HG03558 (cell line): Measurements from ENCODE around the gene C15orf39.

Experiments used
- ATAC-seq: cut with Tn5 transposase; IDR thresholded peaks from one replicate; pipeline ENCODE4 v1.9.1; 2021; ENCODE audit warnings: moderate number of reproducible peaks; ENCODE audit not compliant: unreplicated experiment; ENCODE audit errors: extremely low read depth

C15orf39 gene

DNA sequence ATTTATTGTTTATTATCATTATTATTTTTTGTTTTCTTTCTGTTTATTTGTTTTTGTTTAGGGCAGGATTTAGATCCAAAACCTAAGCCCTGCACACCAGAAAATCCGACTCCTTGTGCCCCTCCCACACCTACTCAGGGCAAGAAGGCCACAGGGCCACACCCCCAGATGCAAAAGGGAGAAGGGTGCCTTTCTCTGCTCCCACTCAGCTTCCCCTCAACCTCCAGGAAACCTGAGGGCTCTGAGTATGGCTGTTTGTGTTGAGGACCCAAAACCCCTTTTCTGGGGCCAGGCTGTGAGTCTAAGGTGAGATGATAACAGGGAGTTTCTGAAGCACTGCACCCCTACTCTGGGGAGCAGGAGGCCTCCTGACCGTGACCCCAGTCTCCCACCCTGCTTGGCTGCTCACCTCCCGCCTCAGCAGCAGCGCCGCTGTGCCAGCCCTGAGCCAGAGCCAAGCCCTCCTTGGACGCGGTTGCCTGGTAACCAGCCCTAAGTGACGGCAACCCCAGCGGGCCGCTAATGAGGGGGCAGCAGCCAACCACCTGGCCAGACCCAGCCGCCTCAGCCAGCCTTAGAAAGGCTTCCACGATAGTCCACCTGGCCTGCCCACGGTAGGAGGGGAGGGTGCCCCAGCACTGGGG is 6.4 kb upstream of the C15orf39 start:
- ATAC-seq = no peak

DNA sequence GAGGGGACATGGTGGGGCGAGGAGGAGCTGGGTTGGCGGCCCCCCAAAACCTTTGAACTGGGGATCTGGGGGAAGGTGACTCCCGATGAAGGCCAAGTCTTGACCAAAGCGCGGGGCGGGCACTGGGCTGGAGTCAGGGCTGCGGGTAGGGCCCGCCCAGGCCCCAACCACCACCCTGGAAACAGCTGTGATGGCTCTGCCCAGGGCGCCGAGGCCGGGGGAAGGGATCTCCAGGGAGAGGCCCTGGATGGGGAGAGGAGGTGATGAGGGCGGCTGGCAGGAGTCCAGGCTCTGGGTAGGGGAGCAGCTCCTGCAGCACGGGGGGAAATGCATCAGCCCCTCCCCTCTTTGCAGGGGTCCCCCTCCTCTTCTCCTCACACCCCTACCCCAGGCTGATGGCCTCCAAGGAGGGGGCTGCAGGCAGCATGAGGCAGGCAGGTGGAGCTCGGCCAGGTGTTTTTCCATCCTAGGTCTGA is 5.9 kb upstream of the C15orf39 start:
- no peak for ATAC-seq

DNA sequence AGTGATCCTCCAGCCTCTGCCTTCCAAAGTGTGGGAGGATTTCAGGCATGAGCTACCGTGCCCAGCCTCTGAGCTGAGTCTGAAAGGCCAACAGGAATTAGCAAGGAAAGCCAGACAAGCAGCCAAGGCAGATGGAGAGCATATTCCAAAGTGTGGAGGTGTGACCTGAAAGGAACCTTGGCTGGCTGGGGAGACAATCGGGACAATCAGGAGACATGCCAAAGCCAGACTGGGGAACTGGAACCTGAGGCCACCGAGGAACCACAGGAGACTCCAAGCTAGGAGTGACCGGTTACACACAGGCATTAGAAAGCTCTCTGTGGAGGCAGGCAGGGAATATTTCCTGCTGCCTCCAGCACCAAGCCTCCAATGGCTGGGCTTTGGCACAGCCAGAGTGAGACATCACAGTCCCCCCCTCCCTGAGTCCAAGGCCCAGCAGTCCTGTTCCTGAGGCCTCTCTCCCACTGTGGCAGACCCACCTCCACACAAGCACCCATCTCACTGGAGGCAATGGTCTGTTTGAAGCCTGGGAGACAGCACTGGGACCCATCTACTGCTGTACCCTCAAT is 4.5 kb upstream of the C15orf39 start:
- ATAC-seq = no peak

DNA sequence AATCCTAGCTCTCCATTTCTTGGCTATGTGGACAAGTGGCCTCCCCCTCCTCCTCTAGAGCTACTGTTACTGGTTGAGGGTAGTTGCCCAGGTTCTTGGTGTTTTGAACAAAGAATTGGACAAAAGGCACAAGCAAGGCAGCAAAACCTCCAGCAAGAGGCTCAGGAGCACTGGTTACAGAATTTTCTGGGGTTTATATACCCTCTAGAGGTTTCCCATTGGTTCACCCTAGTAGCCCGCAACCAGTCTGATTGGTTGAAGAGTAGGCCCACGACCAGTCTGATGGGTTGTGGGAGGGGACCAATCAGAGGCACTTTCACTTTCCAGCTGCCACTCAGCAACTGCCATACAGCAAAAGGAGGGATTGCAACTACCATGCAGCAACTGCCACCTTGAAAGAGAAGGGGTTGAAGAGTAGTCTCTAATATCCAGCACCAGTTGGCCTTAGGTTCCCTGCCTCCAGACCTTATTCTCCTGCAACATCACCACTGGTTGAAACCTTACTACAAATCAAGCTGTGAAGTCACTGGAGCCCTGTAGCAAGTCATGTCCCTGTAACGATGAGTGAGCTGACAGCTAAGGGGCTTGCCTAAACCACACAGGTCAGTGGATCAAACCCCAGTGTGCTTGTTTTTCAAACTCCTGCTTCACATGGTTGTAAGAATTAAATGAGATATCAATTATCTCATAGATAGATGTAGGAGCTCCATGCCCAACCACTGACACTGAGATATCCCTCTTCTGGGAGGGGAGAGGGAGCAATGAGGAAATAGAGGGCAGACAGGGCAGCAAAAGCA is 2.9 kb upstream of the C15orf39 start:
- ATAC-seq = no peak

DNA sequence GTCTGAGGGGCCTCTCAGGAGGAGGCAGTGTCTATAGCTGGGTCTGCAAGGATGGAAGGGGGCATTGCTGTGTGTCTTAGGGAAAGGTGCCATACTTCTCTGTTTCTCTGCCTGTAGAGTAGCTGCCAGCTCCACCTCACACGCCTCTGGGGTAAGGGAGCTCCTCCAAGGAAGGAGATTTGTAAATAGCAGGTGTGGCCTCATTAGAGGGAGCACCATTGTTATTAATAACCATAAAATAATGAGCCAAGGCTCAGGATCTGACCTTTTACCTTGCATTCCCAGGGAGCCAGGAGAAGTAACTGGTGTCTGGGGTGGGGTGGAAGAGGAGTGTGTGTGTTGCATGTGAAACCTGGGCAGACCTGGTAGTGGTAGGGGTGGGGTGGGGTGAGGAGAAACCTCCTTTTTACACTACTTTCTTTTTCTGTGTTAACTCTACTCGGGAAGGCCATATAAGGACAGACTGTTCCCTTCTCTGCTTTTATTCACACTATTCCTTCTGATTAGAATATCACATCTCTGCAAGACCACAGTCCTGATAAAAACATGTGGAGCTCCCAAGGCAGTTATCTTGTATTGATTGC is 2.2 kb upstream of the C15orf39 start:
- no peak for ATAC-seq

DNA sequence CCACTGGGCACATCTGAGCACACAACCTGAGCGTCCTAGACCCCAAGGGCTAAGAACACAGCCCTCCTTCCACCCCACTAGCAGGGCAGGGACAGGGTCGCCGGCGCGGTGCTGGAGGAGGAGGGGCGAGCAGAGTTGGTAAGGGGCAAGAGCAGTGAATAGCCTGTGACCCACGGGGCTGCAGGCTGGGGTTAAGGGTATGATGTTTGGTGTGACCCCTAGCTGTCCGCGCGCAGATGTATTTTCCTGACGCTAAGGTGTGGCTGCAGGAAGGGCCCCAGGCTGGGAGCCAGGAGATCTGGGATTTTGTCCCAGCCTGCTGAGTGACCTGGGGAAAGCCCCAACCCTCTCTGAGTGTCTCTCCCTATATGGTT is 1.3 kb upstream of the C15orf39 start:
- no peak for ATAC-seq

DNA sequence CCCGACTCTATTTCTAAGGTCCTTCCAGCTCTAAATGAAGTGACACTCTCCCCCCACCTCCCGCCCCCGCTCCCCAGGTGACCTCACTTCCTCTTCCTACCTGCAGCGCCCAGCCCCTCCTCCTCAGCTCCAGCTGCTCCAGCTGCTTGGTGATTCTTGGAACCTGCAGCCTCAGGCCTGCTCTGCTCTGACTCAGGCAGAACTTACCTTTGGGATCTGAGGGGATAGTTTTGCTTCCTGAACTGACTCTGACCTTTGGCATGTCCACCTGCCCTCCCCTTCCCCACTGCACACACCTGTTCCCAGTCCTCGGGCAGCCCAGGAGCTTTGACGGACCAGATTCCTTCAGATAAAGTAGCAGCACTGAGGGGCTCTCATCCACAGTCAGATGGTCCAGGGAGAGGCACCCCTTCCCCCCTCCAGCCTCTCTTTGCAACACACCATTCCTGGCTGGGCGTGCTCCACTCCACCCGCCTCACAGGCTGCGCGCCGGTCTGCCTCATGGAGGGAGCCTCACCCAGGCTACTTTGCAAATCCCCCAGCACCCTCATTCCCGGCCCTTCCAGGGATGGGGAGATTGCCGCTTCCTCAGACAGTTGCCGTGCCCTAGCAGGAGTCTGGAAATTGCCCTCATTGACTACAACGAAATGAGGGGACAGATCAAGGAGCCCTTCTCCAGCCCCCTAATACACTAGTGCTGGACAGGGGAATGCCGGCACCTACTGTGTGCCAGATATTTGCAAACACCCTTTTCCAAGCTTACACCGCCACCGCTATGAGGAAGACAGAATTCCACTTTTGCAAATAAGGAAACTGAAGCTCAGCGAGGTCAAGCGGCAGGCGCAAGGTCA is 692 bp upstream of the C15orf39 start:
- no peak for ATAC-seq

DNA sequence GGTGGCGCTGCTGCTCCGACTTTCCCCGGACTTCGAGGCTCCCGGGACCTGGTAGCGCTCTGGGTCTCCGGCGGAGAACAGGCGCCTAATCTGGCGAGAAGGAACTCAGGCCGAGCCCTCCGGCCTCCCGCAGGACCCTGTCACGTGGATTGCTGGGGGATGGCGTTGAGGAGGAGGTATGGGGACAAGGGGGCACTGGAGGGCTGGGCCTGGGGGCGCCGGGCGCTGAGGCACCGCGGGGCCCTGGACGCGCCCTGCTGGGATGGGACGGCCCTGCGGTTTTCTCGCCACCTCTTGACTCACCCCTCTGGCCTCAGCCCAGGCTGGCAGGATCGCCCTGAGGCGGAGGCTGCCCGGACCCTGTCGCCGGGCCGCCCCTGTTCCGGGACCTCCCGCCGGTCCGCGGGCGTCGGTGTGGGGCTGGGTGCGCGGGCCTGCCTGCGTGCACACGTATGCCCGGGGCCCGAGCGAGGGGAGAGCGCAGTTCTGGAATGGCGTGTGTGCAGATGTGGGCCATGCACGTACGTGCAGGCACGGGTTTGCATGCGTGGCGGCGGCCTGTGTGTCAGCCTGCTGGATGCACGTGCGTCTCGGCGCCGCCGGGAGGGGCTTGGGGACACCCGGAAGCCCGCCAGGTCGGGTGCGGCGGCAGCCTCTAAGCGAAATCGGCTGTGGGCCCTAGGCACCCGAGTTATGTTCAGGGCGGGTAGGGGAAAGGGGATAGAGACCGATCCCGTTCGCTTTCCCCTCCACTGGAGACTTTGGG is 752 bp downstream of the C15orf39 start:
- ATAC-seq = no peak

DNA sequence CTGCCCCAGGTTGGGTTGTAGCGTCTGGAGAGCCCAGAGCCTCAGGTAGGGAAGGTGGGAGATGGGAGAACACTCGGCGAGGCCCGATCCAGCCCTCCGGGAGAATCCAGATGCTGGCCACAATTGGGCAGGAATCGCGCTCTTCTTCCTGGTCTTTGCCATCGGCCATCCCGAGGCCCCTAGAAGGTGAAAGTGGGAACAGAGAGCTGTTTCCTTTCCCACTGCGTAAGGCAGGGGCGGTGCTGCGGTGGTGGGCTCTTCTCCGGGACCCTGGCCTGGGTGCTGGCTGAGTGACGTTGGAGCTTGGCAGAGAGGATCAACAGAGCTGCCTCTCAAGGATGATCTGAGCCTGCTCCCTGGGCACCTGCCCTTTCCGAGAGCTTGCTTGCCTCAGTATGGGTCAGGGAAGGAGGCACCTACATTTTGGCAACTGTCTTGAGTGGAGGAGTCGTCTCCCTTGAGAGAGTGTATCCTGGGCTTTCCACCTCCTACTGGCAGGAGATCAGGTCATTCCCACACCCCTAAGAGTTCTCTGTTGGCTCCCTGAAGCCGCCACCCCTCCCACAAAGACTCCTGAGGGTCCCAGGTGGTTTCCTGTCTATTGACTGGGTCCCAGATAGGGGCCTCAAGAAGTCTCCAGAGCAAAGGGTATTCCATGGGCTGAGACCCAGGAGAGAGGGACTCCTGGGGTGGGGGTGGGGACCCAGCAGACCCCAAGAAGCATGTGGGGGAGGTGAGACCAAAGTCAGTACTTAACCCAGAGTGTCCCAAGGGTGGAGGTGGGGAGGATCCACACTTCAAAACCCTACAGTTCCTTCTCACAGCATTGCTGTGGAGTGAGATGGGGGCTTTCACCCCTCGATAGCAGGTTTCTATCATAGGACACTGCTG is 1.6 kb downstream of the C15orf39 start:
- ATAC-seq = no peak

DNA sequence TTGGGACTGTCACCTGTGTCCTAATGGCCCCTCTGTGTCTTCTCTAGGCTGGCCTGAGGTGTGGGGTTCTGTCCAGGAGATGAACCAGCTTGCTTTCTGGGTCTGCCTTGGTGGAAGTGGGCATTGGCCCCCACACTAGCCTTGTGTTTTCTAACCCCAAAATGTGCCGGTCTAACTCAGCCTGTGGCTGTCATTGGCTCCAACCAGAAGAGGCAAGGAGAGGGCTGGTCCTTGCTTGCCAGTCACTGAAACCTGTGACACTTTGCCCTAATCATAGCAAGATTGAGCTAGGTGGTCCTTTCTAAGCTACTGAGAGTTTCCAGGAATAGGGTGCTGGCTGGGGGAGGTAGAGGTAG is 2.2 kb downstream of the C15orf39 start:
- no peak for ATAC-seq

DNA sequence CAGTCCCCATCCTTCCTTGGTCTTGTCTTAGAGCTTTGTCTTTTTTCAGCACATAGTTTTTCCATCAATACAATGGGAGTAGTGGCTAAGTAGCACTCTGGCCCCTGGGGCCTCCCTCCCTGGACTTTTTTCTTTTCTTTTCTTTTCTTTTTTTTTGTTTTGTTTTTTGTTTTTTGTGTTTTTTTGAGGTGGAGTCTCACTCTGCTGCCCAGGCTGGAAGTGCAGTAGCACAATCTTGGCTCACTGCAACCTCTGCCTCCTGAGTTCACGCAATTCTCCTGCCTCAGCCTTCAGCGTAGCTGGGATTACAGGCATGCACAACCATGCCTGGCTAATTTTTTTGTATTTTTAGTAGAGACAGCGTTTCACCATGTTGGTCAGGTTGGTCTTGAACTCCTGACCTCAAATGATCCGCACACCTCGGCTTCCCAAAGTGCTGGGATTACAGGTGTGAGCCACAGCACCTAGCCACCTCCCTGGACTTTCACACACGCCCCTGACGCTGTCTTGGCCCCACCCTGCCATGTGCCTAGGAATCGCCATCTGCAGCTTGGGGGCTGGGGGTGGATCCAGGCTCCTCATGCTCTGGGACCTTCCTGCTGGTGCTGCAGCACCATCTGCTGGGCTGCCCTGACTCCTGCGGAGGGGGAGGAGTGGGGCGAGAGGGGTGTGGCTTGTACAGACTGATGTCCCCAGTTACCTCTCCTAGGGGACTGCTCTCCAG is 2.8 kb downstream of the C15orf39 start:
- no peak for ATAC-seq

DNA sequence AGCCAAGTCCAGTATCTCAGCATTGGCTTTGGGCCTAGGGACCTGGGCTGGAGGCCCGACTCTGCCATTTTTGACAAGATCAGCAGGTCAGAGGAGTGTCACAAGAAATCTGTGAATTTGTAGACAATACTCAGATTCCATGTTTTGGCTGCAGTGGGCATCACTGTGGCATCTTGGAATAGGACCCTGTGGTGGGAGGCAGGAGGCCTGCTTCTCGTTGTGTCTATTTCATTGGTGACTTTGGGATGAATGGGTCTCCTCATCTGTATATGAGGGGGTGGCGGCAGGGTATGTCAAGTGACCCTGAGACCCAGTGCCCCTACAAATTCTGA is 3.3 kb downstream of the C15orf39 start:
- no peak for ATAC-seq

DNA sequence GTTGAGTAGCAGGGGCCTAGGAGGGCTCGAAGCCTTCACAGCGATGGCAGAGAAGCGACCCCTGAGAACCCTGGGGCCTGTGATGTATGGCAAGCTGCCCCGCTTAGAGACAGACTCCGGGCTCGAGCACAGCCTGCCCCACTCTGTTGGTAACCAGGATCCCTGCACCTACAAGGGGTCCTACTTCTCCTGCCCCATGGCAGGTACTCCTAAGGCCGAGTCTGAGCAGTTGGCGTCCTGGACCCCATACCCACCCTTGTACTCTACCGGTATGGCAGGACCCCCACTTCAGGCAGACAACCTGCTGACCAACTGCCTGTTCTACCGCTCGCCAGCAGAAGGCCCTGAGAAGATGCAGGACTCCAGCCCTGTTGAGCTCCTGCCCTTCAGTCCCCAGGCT is 4.3 kb downstream of the C15orf39 start:
- ATAC-seq = no peak

DNA sequence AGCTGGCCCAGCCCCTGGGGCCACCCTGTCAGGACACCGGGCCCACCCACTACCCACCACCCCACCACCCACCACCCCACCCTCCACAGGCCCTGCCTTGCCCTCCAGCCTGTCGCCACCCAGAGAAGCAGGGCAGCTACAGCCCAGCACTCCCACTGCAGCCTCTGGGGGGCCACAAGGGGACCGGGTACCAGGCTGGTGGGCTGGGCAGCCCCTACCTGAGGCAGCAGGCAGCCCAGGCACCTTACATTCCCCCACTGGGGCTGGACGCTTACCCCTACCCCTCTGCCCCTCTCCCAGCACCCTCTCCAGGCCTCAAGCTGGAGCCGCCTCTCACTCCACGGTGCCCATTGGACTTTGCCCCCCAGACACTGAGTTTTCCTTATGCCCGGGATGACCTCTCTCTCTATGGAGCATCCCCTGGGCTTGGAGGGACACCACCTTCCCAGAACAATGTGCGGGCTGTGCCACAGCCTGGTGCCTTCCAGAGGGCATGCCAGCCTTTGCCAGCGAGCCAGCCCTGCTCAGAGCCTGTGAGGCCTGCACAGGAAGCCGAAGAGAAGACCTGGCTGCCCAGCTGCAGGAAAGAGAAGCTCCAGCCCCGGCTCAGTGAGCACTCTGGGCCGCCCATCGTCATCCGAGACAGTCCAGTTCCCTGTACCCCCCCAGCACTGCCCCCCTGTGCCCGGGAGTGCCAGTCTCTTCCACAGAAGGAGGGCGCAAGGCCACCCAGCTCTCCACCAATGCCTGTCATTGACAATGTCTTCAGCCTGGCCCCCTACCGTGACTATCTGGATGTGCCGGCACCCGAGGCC is 5.3 kb downstream of the C15orf39 start:
- no peak for ATAC-seq

DNA sequence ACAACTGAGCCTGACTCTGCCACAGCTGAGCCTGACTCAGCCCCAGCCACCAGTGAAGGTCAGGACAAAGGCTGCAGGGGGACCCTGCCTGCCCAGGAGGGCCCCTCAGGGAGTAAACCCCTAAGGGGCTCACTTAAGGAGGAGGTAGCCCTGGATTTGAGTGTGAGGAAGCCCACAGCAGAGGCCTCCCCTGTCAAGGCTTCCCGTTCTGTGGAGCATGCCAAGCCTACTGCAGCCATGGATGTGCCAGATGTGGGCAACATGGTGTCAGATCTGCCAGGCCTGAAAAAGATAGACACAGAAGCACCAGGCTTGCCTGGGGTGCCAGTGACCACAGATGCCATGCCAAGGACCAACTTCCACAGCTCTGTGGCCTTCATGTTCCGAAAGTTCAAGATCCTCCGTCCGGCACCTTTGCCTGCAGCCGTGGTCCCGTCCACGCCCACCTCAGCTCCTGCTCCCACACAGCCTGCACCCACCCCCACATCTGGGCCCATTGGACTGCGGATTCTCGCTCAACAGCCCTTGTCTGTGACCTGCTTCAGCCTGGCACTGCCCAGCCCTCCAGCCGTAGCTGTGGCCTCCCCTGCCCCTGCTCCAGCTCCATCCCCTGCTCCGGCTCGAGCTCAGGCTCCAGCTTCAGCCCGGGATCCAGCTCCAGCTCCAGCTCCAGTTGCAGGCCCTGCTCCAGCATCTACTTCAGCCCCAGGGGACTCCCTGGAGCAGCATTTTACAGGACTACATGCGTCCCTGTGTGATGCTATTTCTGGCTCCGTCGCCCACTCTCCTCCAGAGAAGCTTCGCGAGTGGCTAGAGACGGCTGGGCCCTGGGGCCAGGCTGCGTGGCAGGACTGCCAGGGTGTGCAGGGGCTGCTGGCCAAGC is 6.2 kb downstream of the C15orf39 start:
- no peak for ATAC-seq

DNA sequence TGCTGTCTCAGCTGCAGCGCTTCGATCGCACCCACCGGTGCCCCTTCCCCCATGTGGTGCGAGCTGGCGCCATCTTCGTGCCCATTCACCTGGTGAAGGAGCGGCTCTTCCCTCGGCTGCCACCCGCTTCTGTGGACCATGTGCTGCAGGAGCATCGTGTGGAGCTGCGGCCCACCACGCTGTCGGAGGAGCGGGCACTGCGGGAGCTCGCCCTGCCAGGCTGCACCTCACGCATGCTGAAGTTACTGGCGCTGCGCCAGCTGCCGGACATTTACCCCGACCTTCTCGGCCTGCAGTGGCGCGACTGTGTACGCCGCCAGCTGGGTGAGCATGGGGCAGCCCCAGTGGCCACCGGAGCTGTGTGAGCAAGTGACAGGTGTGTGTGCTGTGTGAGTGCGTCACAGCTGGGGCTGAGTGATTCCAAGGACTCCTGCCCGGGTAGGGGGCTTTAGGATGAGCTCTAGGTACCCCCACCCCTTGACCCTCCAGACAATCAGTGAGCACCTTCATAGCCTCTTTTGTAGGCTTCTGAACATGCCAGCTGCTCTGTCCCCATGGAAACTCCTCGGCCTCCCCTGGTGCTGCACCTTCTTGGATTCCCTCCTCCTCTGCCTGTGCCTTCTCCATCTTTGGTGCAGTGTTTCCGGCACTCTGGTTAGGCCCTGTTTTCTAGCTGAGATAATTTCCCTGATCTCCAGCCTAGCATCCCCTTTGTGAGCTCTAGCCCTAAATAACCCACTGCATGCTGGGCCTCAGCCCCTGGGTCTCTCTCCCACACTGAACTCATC is 7.0 kb downstream of the C15orf39 start:
- ATAC-seq = no peak
